Measurements from ENCODE around the gene ACSM6. TPM values are rescaled to one million over a fixed set of nuclear protein-coding genes. Genes with fewer than 3 reads are reported as not detected.

ACSM6 gene
- total RNA-seq, 1 experiment from 2014 or later, result not detected

DNA sequence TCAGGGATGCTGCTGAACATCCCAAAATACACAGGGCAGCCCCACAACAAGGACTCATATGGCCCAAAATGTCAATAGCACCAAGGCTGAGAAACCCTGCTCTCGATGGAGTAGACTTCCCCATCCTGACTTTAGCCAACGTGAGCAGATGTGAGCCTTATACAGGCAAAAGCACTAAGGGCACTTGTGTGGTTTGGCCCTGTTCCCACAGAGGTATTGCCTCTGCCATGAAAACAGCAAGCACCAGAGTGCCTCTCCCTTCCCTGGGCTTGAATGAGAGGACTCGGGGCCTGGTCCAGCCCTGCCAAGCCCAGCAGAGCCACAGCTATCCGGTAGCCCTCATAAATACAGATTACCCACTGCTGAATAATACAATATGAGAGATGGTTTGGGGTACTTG is 47.5 kb downstream of the ACSM6 start:
- DNase-seq, result no peak
- Histone ChIP-seq H4K5ac (ENCODE audit: insufficient read length, low read depth, low read length) (no peak overlapping the region), H3K27ac (ENCODE audit: insufficient read length, low read depth, low read length) (no peak overlapping the region), H2AFZ (ENCODE audit: low read length) (no peak overlapping the region), H2BK120ac (ENCODE audit: low read depth, low read length, poor library complexity, severe bottlenecking) (no peak overlapping the region), H4K20me1 (ENCODE audit: control insufficient read depth, insufficient read depth, insufficient read length) (no peaks in the 10 kb centered on the region), H3K4me2 (ENCODE audit: insufficient read depth, insufficient read length, low read length) (no peak overlapping the region), H3T11ph (ENCODE audit: low read length) (no peak overlapping the region), H3K18ac (ENCODE audit: insufficient read length, low read depth, low read length) (no peak overlapping the region), H3K4ac (ENCODE audit: low read depth, low read length) (no peak overlapping the region), H3K9me3 (ENCODE audit: control insufficient read depth, low read depth, low read length) (no peaks in the 10 kb centered on the region), H3K56ac (ENCODE audit: insufficient read length, low read depth, low read length) (no peak overlapping the region), H2BK12ac (ENCODE audit: insufficient read length, low read depth, low read length) (no peak overlapping the region), H4K91ac (ENCODE audit: insufficient read length, low read depth, low read length) (no peak overlapping the region), H2BK15ac (ENCODE audit: low read depth, low read length) (no peak overlapping the region), H3K27me3 (ENCODE audit: insufficient read depth, low read length) (no peaks in the 10 kb centered on the region), H2AK5ac (ENCODE audit: insufficient read length, low read length) (no peak overlapping the region), H4K8ac (replicated peaks; ENCODE audit: insufficient read length, low read depth, low read length) (no peak overlapping the region), H3K23me2 (ENCODE audit: insufficient read length, low read depth, low read length, poor library complexity, severe bottlenecking) (no peaks in the 10 kb centered on the region), H2BK5ac (ENCODE audit: insufficient read length, low read length) (no peak overlapping the region), H3K4me1 (ENCODE audit: insufficient read depth, low read length) (no peaks in the 10 kb centered on the region), H3K9ac (ENCODE audit: extremely low read depth, insufficient read length, low read length) (no peak overlapping the region), H3K23ac (ENCODE audit: insufficient read length, low read depth, low read length) (no peak overlapping the region), H3K14ac (ENCODE audit: insufficient read depth, low read length) (no peak overlapping the region), H2BK20ac (ENCODE audit: low read depth, low read length, poor library complexity, severe bottlenecking) (no peak overlapping the region), H3K79me1 (ENCODE audit: insufficient read depth, low read depth, low read length, poor library complexity, severe bottlenecking) (no peaks in the 10 kb centered on the region), H3K79me2 (ENCODE audit: insufficient read depth, low read length) (no peaks in the 10 kb centered on the region)
- WGBS (ENCODE audit: extremely low coverage, insufficient read length, low lambda C conversion rate), result no CpG with 5 or more reads among the region's 4 CpGs
- TF ChIP-seq, protein P1, sequence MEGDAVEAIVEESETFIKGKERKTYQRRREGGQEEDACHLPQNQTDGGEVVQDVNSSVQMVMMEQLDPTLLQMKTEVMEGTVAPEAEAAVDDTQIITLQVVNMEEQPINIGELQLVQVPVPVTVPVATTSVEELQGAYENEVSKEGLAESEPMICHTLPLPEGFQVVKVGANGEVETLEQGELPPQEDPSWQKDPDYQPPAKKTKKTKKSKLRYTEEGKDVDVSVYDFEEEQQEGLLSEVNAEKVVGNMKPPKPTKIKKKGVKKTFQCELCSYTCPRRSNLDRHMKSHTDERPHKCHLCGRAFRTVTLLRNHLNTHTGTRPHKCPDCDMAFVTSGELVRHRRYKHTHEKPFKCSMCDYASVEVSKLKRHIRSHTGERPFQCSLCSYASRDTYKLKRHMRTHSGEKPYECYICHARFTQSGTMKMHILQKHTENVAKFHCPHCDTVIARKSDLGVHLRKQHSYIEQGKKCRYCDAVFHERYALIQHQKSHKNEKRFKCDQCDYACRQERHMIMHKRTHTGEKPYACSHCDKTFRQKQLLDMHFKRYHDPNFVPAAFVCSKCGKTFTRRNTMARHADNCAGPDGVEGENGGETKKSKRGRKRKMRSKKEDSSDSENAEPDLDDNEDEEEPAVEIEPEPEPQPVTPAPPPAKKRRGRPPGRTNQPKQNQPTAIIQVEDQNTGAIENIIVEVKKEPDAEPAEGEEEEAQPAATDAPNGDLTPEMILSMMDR (conservative IDR thresholded peaks at IDR 0.05), result no peak
- Mint-ChIP-seq H3K9me3 (peaks cover 8 to 9% of the 10 kb centered on the region in 2 experiments), H3K4me1 (peaks cover 10 to 17% of the 10 kb centered on the region in 2 experiments; a peak in 2 of 4 replicates), H3K27me3 (ENCODE audit: low read depth) (no peaks in the 10 kb centered on the region), H3K36me3 (ENCODE audit: insufficient read depth in 1 of 3, low read depth in 3 of 3) (peaks cover 25 to 66% (median 63%) of the 10 kb centered on the region in 3 experiments), H3K4me3 (no peak overlapping the region), H3K27ac (peak overlapping the region in 2 of 3 experiments; percentile 47 to 49; a peak in 2 of 7 replicates)
